Activated T-cell treated with anti-CD3 and anti-CD28 coated beads for 24 hours (primary cell): ENCODE measurements around the gene OR6C65.

Source experiments
- DNase-seq: peaks from one replicate; pipeline ENCODE4 v3.0.0-alpha.2; 2020; ENCODE audit warnings: low read depth

Gene OR6C65

GRCh38 chr12:55446326-55446725, 46.0 kb downstream of the OR6C65 start:
- DNase-seq = no peak

GRCh38 chr12:55448825-55449224, 48.5 kb downstream of the OR6C65 start:
- no peak for DNase-seq
